HG03280 (cell line): ENCODE results near the gene CTBP1.
A peak's percentile ranks its signal among the peaks of the same experiment; 100 is the strongest.

ENCODE experiments used
- ATAC-seq: cut with Tn5 transposase; IDR thresholded peaks from one replicate; pipeline ENCODE4 v1.9.1; 2021; ENCODE audit warnings: mild to moderate bottlenecking, moderate library complexity; ENCODE audit not compliant: unreplicated experiment

CTBP1 gene

DNA sequence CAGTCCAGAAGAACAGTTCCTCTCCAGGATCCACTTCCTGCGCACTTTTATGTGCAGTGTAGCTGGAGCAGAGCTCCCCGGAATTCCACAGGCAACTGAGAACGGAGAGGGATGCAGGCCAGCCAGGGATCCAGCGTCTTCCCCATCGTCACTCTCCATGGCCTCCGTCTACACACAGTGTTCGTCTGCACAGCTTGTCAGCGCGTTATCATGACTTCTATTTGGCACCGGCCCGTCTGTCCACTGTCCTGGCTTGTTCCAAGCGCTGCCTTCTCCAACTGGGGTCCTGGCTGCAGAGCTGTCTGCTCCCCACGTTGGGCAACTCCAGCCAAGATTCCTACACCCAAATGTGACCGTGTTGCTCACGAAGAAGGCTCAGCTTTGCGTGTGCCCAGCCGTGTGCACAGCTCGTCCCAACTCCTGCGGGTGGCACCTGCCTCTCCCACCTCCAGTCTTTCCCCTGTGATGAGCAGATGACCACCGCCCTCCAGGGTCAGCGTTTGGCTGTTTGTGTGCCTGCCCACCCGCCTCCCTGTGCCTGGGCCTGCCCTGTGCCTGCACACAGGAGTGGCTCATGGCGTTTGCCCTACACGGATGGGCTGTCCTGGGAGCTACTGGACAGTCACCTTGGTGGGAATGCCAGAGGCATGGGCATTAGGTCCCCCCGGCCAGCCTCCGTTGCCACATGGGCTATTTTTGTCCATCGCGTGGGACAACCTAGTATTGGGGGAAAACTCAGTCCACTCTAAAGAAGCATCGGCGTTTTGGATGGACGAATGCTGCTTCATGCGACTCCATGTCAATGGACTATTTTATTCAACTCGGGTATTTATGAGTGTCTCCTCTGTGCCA is 2.2 kb upstream of the CTBP1 start:
- no peak for ATAC-seq

GRCh38 chr4:1250527-1250812 is 1.5 kb upstream of the CTBP1 start:
- no peak for ATAC-seq

- ATAC-seq = peak; percentile 3
These were observed 999 bp upstream of the CTBP1 start for GRCh38 chr4:1249731-1250526.

DNA sequence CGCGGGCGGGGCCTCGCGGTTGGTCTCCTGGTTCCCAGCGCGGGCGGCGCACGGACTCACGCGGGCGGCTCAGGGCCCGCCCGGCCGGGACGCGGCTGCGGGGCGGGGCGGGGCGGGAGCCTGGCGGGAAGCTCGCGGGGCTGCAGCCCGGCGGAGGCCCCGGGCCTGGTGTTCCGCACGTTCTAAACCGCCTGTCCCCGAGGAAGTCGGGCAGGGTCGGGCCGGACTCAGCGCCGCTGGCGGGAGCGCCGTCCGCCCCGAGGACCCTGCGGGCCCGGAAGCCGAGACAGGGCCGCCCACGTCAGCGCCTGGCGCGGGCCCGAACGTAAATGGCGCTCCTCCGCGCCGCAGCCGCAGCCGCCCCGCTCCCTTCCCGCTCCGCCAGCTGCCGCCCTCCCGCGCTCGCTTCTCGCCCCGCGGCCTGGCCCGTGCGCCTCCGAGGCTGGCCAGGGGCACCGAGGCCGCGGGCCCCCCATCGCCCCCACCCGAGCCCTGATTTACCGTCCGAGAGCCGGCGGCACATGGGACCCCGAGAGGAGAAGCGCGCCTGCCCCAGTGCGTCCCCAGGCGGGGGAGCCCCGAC is 309 bp upstream of the CTBP1 start:
- peak; percentile 63 for ATAC-seq

DNA sequence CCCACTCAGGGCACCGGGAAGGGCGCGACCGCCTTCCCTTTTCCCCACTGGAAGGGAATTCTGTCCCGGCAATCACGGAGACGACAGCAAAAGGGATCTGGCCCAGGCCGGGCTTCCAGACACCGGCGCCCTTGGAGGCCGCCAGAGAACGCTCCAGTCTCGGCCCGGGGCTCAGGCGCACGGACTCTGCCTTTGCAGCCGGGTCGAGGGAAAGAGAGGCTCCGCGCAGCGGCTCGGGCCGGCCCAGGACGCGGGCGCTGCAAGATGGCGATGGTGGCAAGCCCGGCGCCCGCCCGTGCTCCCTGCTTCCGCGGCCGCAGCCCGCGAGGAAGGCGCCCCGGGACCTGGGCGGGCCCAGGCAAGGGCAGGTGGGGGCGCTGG is 1.1 kb downstream of the CTBP1 start:
- peak; percentile 17 for ATAC-seq

DNA sequence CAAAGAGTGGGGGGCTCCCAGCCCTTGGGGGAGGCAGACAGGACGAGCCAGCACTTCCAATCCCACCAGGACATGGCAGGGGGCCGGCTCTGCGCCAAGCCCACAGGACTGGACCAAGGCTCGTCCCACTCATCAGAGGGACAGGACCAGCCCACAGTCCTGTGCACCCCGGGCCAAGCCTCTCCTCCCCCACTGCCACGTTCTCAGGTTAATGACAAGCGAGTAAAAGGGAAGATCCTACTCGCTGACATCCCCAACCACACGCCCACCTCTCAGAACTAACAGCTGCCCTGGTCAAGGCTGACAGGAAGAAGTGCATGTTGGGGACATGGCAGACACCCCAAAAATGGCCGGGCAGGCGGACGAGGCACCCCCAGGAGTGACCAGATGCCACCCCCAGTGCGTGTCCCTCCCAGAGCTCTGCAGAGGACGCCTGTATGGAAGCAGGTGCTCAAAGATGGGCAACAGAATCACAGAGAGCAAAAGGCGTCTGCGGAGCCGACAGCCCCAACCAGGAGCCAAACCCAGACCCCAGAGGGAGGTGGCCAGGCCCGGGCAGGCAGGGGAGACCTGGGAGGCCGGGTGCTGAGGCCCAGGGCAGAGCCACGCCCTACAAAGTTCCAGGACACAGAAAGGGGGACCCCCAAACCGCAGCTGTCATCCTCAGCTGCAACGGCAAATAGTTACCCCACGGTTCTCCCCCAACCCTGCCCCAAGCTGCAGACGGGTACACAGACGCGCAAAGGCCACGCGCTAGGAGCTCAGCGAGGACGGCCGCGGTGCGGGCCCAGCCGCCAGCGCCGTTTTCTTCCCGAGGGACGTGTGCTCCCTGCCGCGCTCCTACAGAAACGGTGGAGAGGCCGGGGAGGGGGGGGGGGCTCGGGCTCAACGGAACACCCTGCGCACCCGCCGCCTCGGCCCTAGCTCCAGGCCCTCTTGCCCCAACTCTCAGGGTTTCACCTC is 1.7 kb downstream of the CTBP1 start:
- ATAC-seq = no peak

- ATAC-seq = no peak
These were observed 2.6 kb downstream of the CTBP1 start for GRCh38 chr4:1246111-1246881.

- no peak for ATAC-seq
These were observed 3.4 kb downstream of the CTBP1 start for GRCh38 chr4:1245481-1246051.

DNA sequence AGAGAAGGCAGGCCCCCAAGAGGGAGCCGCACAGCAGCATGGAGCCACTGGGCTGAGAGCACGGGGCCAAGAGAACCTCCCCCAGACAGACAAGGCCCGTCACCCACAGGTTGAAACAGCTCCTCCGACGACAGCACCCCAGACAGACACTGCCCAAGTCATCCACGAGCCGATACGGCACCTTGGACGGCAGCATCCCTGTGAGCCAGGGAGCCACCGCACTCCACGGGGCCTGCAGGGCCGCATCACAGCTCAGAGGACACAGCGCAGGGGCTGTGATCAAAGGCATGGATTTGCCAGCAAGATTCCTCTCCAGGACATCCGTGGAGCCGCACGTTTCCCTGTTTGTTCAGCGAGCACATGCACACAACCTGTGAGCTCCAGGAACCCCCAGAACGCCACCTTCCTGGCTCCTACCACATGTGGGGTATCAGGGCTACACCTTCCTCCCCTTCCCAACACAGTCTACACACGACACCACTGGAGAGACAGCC is 3.9 kb downstream of the CTBP1 start:
- ATAC-seq = no peak

- no peak for ATAC-seq
These were observed 4.6 kb downstream of the CTBP1 start for GRCh38 chr4:1244081-1244977.

GRCh38 chr4:1243451-1244080 is 5.4 kb downstream of the CTBP1 start:
- no peak for ATAC-seq

DNA sequence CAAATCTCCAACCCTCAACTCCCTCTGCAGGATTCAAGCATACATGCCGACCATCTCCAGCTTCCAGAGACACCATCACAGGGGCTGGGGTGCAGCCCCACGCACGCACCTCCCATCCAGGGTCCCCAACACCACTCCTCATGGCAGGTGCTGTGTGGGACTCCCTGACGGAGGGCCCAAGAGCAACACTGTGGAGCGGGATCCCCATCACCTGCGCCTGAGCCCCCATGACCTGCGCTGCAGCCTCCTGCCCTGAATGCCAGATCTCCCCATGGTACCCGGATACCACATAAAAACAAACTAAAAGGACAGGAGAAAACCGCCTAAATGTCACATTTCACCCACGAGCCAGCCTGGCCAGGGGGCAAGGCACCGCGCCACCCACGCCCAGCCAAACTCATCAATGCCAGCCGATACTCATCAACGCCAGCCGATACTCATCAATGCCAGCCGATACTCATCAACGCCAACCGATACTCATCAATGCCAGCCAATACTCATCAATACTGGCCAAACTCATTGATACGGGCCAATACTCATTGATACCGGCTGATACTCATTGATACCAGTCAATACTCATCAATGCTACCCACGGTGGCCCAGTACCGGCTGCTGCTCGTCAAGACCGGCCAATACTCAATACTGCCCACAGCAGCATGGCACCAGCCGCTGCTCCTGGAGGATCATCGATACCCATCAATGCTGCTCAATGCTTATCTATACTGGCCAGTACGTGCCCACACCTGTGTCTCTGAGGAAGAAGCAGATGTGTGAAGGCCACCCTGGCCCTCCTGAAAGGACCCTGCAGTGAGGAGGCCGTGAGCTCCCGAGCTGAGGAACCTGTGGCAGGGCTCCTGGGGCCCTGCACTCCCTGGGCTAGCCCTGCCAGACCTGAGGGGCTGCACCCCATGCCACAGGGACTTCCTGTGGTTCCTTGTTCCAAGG is 6.2 kb downstream of the CTBP1 start:
- ATAC-seq = no peak

- ATAC-seq = no peak
These were observed 6.9 kb downstream of the CTBP1 start for GRCh38 chr4:1241936-1242505.

DNA sequence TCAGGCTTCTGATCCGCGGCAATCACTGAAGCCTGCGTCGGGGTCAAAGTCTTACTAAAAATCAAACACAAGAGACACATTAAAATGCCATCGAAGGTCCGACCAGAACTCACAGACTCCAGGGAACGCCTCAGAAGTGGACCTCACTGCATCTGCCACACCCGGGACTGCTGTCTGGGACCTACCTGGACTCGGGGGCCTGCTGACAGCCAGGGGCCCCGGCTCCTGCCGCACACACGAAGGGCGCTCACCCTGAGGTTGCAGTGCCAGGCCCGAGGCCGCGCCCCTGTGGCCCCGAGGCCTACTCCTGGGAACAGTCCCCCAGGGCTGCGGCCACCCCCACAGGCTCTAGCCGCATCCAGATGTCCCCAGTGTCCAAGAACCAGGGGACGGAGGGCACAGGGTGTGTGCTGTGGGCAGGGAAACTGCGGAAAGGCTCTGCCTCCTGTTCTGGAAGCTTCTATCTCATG is 7.4 kb downstream of the CTBP1 start:
- no peak for ATAC-seq

DNA sequence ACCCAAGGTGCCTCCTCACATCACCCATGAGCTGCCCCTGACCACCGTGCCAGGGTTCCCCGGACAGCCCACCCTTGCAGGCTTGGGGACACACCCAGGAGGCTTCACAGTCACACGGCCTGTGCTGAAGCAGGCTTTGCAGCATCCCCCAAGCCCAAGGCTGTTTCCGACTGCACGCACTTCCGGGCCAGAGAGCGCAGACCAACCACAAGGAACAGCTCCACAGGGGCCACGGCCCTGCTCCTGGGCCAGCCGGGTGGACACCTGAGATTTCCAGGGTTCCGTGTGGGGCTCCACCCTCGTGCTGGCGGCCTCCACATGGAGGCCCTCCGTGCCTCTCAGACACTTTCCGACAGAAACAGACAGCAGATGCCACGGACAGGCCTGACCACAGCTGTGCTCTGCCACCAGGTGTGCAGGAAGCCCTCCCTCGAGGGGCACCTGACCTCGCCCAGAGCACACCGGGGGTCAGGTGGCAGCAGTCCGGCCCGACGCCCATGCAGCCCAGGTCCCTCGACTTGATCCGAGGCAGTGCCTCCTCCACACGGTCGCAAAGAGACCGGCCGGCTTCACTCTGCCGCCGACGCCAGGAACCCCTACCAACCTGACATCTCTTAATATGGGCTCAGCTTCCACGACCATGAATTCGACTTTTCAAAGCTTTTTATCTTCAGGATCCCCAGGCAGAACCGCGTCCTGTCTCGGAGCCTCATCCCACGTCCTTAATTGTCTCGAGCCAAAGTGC is 8.0 kb downstream of the CTBP1 start:
- ATAC-seq = no peak

DNA sequence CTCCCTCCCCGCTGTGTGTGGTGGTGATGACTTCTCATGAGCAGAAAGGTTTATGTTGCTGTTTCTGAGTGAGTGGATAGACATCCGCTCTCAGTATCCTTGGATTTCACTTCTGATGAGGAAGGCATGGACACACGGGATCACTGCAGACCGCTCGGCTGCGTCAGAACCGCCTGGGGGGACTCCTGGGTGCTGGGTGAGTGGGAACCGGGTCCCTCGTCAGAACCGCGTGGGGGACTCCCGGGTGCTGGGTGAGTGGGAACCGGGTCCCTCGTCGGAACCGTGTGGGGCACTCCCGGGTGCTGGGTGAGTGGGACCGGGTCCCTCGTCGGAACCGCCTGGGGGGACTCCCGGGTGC is 9.0 kb downstream of the CTBP1 start:
- ATAC-seq = no peak
